H7 (cell line): ENCODE results near the gene HMOX2. TPM values are rescaled to one million over a fixed set of nuclear protein-coding genes. Genes with fewer than 3 reads are reported as not detected.

ENCODE experiments used
- total RNA-seq: library from RNA; depleted of rRNA; stranded (reverse); fragments of >200 nt; shearing (Covaris generic); gene quantifications from 2 replicates; pipeline ENCODE4 v1.2.3, GENCODE V29; 2014; rRNA removed

HMOX2 gene
- total RNA-seq, 1 experiment from 2014 or later, result 54.1 TPM

Other genes starting within 250 kb of the HMOX2 start
- 0.07 TPM in 1 of 2 replicates, not detected in the other for gene SRL, start 234.3 kb upstream of the HMOX2 start, total RNA-seq
- 34.7 and 45.0 TPM in 2 replicates for gene TFAP4, start 203.4 kb upstream of the HMOX2 start, total RNA-seq
- gene GLIS2, start 160.3 kb upstream of the HMOX2 start, total RNA-seq, result 1.5 and 2.7 TPM in 2 replicates
- gene PAM16, start 125.1 kb upstream of the HMOX2 start, total RNA-seq, result 92.3 and 115 TPM in 2 replicates
- gene VASN, start 104.5 kb upstream of the HMOX2 start, total RNA-seq, result 3.7 and 4.6 TPM in 2 replicates
- gene CORO7, start 59.8 kb upstream of the HMOX2 start, total RNA-seq, result 37.9 and 45.5 TPM in 2 replicates
- gene DNAJA3, start 50.5 kb upstream of the HMOX2 start, total RNA-seq, result 85.5 and 87.8 TPM in 2 replicates
- gene NMRAL1, start 1.8 kb upstream of the HMOX2 start, total RNA-seq, result 85.4 and 102 TPM in 2 replicates
- gene CDIP1, start 62.4 kb downstream of the HMOX2 start, total RNA-seq, result 32.1 and 36.0 TPM in 2 replicates
- 0.38 and 0.41 TPM in 2 replicates for gene C16orf96, start 79.9 kb downstream of the HMOX2 start, total RNA-seq
- gene UBALD1, start 138.5 kb downstream of the HMOX2 start, total RNA-seq, result 21.4 and 26.8 TPM in 2 replicates
- 35.6 and 42.8 TPM in 2 replicates for gene MGRN1, start 148.4 kb downstream of the HMOX2 start, total RNA-seq
- 43.9 and 50.5 TPM in 2 replicates for gene NUDT16L1, start 217.2 kb downstream of the HMOX2 start, total RNA-seq